Measurements from ENCODE around the gene CEBPA.

CEBPA gene

DNA sequence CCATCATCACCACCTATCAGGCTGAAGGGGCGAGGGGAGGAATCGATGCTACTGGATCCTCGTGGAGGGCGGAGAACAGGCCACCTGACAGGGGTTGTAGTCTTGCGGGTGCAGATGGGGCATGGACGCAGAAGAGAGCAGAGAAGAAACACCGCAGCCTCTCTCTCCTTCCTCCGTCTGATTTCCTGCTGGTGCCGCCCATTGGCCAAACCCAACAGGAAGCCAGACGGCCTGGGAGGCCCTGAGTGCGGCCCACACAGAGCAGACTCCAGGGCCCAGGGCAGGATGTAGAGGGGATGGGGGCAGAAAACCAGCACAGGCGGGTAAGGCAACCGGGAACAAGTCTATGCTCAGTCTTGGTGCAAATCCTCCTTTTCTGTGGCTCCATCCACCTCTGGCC is 15.4 kb downstream of the CEBPA start:
- TF ChIP-seq EP300 (IDR thresholded peaks at IDR 0.05; ENCODE audit: borderline replicate concordance) (no peak), RAD21 (IDR thresholded peaks at IDR 0.05; ENCODE audit: low read depth) (no peak), EGR1 (IDR thresholded peaks at IDR 0.05) (no peak), FOXM1 (IDR thresholded peaks at IDR 0.05; ENCODE audit: borderline replicate concordance, low read depth) (no peak), TEAD4 (IDR thresholded peaks at IDR 0.05) (no peak), YY1 (IDR thresholded peaks at IDR 0.05; ENCODE audit: low read depth) (no peak), CEBPB (IDR thresholded peaks at IDR 0.05) (no peak), NFIC (IDR thresholded peaks at IDR 0.05) (no peak)
- TF ChIP-seq, protein P1, sequence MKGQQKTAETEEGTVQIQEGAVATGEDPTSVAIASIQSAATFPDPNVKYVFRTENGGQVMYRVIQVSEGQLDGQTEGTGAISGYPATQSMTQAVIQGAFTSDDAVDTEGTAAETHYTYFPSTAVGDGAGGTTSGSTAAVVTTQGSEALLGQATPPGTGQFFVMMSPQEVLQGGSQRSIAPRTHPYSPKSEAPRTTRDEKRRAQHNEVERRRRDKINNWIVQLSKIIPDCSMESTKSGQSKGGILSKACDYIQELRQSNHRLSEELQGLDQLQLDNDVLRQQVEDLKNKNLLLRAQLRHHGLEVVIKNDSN (IDR thresholded peaks at IDR 0.05): no peak
- TF ChIP-seq, protein P2, sequence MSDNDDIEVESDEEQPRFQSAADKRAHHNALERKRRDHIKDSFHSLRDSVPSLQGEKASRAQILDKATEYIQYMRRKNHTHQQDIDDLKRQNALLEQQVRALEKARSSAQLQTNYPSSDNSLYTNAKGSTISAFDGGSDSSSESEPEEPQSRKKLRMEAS (IDR thresholded peaks at IDR 0.05): no peak
- TF ChIP-seq, protein P3, sequence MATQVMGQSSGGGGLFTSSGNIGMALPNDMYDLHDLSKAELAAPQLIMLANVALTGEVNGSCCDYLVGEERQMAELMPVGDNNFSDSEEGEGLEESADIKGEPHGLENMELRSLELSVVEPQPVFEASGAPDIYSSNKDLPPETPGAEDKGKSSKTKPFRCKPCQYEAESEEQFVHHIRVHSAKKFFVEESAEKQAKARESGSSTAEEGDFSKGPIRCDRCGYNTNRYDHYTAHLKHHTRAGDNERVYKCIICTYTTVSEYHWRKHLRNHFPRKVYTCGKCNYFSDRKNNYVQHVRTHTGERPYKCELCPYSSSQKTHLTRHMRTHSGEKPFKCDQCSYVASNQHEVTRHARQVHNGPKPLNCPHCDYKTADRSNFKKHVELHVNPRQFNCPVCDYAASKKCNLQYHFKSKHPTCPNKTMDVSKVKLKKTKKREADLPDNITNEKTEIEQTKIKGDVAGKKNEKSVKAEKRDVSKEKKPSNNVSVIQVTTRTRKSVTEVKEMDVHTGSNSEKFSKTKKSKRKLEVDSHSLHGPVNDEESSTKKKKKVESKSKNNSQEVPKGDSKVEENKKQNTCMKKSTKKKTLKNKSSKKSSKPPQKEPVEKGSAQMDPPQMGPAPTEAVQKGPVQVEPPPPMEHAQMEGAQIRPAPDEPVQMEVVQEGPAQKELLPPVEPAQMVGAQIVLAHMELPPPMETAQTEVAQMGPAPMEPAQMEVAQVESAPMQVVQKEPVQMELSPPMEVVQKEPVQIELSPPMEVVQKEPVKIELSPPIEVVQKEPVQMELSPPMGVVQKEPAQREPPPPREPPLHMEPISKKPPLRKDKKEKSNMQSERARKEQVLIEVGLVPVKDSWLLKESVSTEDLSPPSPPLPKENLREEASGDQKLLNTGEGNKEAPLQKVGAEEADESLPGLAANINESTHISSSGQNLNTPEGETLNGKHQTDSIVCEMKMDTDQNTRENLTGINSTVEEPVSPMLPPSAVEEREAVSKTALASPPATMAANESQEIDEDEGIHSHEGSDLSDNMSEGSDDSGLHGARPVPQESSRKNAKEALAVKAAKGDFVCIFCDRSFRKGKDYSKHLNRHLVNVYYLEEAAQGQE (IDR thresholded peaks at IDR 0.05; ENCODE audit: low read depth): no peak

DNA sequence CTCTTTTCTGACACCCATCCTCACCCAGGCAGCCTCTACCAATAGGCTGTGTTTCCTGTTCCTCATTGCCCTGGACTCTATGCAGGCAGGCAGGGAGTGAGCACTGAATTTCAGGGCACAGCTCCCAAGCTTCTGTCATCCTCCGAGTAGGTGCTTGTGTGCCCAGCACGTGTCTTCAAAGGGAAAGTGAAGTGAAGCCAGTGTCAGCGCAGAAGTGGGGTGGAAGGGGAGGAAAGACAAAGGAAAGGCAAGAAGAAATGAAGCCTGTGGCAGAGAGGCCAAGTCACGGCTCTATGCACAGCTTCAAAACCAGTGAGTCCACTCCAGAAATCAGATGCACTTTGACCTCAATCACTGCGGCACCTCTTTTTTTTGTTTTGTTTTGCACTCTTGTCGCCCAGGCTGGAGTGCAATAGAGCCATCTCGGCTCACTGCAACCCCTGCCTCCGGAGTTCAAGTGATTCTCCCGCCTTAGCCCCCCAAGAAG is 16.9 kb downstream of the CEBPA start:
- TF ChIP-seq NFIC (IDR thresholded peaks at IDR 0.05) (no peak), TCF12 (IDR thresholded peaks at IDR 0.05; ENCODE audit: low read depth) (no peak), FOXM1 (IDR thresholded peaks at IDR 0.05; ENCODE audit: borderline replicate concordance, low read depth) (no peak), ZBTB7A (IDR thresholded peaks at IDR 0.05; ENCODE audit: low read depth) (no peak), EGR1 (IDR thresholded peaks at IDR 0.05) (no peak), CREB1 (IDR thresholded peaks at IDR 0.05; ENCODE audit: low read depth) (no peak), EP300 (IDR thresholded peaks at IDR 0.05; ENCODE audit: borderline replicate concordance) (no peak), YY1 (IDR thresholded peaks at IDR 0.05; ENCODE audit: low read depth) (no peak), CEBPB (IDR thresholded peaks at IDR 0.05) (no peak)
- TF ChIP-seq, protein P3 (IDR thresholded peaks at IDR 0.05; ENCODE audit: low read depth): no peak

DNA sequence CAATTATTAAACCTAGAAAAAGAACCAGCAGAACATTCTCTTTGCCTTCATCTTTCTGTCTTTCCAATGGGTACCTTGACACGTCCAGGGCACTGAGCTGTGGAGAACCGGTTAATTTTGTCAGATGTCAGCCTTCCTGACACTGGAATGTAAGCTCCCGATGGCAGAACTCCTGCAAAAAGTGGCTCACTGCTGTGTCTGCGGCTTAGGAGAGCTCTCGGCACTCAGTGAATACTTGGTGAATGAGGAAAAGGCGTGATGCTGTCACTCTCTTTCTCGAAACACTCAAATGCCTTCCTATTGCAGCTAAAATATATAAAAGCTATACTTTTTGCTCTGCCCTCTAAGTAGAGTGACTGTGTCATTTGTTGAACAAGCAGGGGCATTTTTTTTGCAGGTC is 17.6 kb downstream of the CEBPA start:
- no peak for TF ChIP-seq CREB1 (IDR thresholded peaks at IDR 0.05; ENCODE audit: low read depth)

DNA sequence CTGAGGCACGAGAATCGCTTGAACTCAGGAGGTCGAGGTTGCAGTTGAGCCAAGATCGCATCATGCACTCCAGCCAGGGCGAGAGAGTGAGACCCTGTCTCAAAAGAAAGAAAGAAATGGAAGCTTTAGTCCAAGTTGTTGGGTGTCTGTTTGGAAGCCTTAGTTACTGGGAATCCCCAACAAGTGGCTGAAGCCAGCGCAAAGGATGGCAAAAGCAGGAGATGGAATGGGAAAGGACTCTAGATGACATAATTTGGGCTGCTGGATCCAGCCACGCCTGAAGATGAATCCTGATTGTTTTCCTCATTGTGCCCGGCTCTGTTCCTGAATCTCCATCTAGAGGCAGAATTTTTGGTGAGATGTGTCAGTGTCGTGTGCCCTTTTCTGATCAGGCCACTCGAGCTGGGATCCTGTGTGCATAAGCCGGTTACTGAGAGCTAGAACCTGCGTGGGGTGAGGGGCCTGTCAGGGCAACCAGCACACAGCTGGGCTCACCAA is 18.1 kb downstream of the CEBPA start:
- TF ChIP-seq TEAD4 (IDR thresholded peaks at IDR 0.05) (no peak), TCF12 (IDR thresholded peaks at IDR 0.05; ENCODE audit: low read depth) (no peak), EP300 (IDR thresholded peaks at IDR 0.05; ENCODE audit: borderline replicate concordance) (no peak), TAF1 (IDR thresholded peaks at IDR 0.05; ENCODE audit: low read depth) (no peak), FOXM1 (IDR thresholded peaks at IDR 0.05; ENCODE audit: borderline replicate concordance, low read depth) (no peak), YY1 (IDR thresholded peaks at IDR 0.05; ENCODE audit: low read depth) (no peak), CEBPB (IDR thresholded peaks at IDR 0.05) (no peak), ZBTB7A (IDR thresholded peaks at IDR 0.05; ENCODE audit: low read depth) (no peak), RAD21 (IDR thresholded peaks at IDR 0.05; ENCODE audit: low read depth) (no peak)
- TF ChIP-seq, protein P1 (IDR thresholded peaks at IDR 0.05): no peak
- TF ChIP-seq, protein P3 (IDR thresholded peaks at IDR 0.05; ENCODE audit: low read depth): no peak
- TF ChIP-seq, protein P2 (IDR thresholded peaks at IDR 0.05): no peak

DNA sequence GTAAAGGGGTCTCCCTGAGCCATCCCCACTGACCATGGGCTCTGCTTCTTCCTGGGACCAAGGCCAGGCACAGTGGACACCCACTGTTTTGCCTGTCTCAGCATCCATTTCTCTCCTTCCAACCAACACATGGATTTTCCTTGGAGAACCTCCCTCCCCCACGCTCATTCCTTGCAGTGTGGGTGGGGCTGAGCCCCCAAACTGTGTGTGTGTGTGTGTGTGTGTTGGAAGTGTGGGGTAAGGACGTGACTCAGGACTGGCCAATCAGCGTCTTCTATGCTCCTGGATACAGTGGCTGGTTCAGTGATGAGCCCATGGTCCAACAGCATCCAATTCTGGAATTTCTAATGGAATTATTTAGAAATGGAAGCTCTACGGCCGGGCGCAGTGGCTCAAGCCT is 18.7 kb downstream of the CEBPA start:
- TF ChIP-seq TEAD4 (IDR thresholded peaks at IDR 0.05): no peak
- no peak for TF ChIP-seq NFIC (IDR thresholded peaks at IDR 0.05)
- no peak for TF ChIP-seq FOXM1 (IDR thresholded peaks at IDR 0.05; ENCODE audit: borderline replicate concordance, low read depth)
- TF ChIP-seq CEBPB (IDR thresholded peaks at IDR 0.05): no peak
- no peak for TF ChIP-seq EP300 (IDR thresholded peaks at IDR 0.05; ENCODE audit: borderline replicate concordance)
- TF ChIP-seq EGR1 (IDR thresholded peaks at IDR 0.05): no peak
- no peak for TF ChIP-seq YY1 (IDR thresholded peaks at IDR 0.05; ENCODE audit: low read depth)
- TF ChIP-seq CREB1 (IDR thresholded peaks at IDR 0.05; ENCODE audit: low read depth): no peak
- TF ChIP-seq, protein P1 (IDR thresholded peaks at IDR 0.05): no peak
- TF ChIP-seq RAD21 (IDR thresholded peaks at IDR 0.05; ENCODE audit: low read depth): no peak
- no peak for TF ChIP-seq TAF1 (IDR thresholded peaks at IDR 0.05; ENCODE audit: low read depth)
- TF ChIP-seq, protein P3 (IDR thresholded peaks at IDR 0.05; ENCODE audit: low read depth): no peak
- TF ChIP-seq ZBTB7A (IDR thresholded peaks at IDR 0.05; ENCODE audit: low read depth): no peak
- TF ChIP-seq, protein P2 (IDR thresholded peaks at IDR 0.05): no peak
- TF ChIP-seq TCF12 (IDR thresholded peaks at IDR 0.05; ENCODE audit: low read depth): no peak

Measured in Ishikawa (cell line).